Hepatocyte (in vitro differentiated cells): ENCODE results near the gene ASTN2. TPM values are rescaled to one million over a fixed set of nuclear protein-coding genes. Genes with fewer than 3 reads are reported as not detected.

Experiments used
- DNase-seq: peaks from one replicate; pipeline ENCODE4 v3.0.0-alpha.2; 2016; ENCODE audit warnings: low spot score
- H2AFZ ChIP-seq: fragments of 200-600 bp; sonication (generic); 2 replicates; pipeline ENCODE4 v1.6.0; 2016; ENCODE audit warnings: antibody characterized with exemption, mild to moderate bottlenecking
- H3K27ac ChIP-seq: fragments of 200-600 bp; sonication (generic); 2 replicates; pipeline ENCODE4 v1.5.1; 2016; ENCODE audit warnings: mild to moderate bottlenecking
- H3K27me3 ChIP-seq: fragments of 200-600 bp; sonication (generic); 2 replicates; pipeline ENCODE4 v1.6.1; 2016
- H3K36me3 ChIP-seq: fragments of 200-600 bp; sonication (generic); replicated peaks from 2 replicates; pipeline ENCODE4 v1.5.1; 2016; ENCODE audit warnings: low read depth; ENCODE audit not compliant: insufficient read depth
- H3K4me1 ChIP-seq: fragments of 200-600 bp; sonication (generic); 2 replicates; pipeline ENCODE4 v1.5.1; 2016; ENCODE audit warnings: mild to moderate bottlenecking, moderate library complexity; ENCODE audit not compliant: insufficient read depth
- H3K4me2 ChIP-seq: fragments of 200-600 bp; sonication (generic); 2 replicates; pipeline ENCODE4 v1.6.0; 2016
- H3K4me3 ChIP-seq: fragments of 200-600 bp; sonication (generic); 2 replicates; pipeline ENCODE4 v1.5.1; 2016; ENCODE audit warnings: mild to moderate bottlenecking
- H3K79me2 ChIP-seq: fragments of 200-600 bp; sonication (generic); 2 replicates; pipeline ENCODE4 v1.6.0; 2017; ENCODE audit warnings: mild to moderate bottlenecking
- H3K9me2 ChIP-seq: fragments of 200-600 bp; sonication (generic); replicated peaks from 2 replicates; pipeline ENCODE4 v1.6.0; 2017; ENCODE audit warnings: mild to moderate bottlenecking; ENCODE audit not compliant: insufficient read depth
- H3K9me3 ChIP-seq: fragments of 200-600 bp; sonication (generic); 2 replicates; pipeline ENCODE4 v1.5.1; 2016; ENCODE audit warnings: low read depth, mild to moderate bottlenecking
- H4K20me1 ChIP-seq: fragments of 200-600 bp; sonication (generic); 2 replicates; pipeline ENCODE4 v1.6.0; 2016; ENCODE audit warnings: mild to moderate bottlenecking; ENCODE audit not compliant: insufficient read depth, poor library complexity, severe bottlenecking
- EZH2 ChIP-seq: fragments of 200-600 bp; sonication (generic); IDR thresholded peaks from 2 replicates; pipeline ENCODE4 v1.6.1; 2016; ENCODE audit warnings: antibody characterized with exemption, mild to moderate bottlenecking, borderline replicate concordance
- EZH2phosphoT487 ChIP-seq: fragments of 200-600 bp; sonication (generic); IDR thresholded peaks from one replicate; pipeline ENCODE4 v1.6.1; 2018; ENCODE audit warnings: antibody characterized with exemption, mild to moderate bottlenecking, low read depth, moderate library complexity; ENCODE audit not compliant: unreplicated experiment, severe bottlenecking
- WGBS: methylation state at CpG from one replicate; pipeline ENCODE4 v1.1.6; 2016; ENCODE audit warnings: low lambda C conversion rate; ENCODE audit errors: missing lambda C conversion rate; 5-methylcytosine and 5-hydroxymethylcytosine counted together
- polyA plus RNA-seq: library from polyadenylated mRNA; unstranded; fragments of >200 nt; fragmentation: Nextera tagmentation; extraction: Ambion mirVana; gene quantifications from 2 replicates; pipeline ENCODE4 v1.2.1, GENCODE V29; 2016
- total RNA-seq: library from RNA; depleted of rRNA; stranded (reverse); fragments of >200 nt; gene quantifications from 2 replicates; pipeline ENCODE4 v1.2.3, GENCODE V29; 2014
- TF ChIP-seq, protein P1 (sequence below): fragments of 200-600 bp; sonication (generic); IDR thresholded peaks from 2 replicates; pipeline ENCODE4 v1.5.1; 2016; ENCODE audit warnings: antibody characterized with exemption, mild to moderate bottlenecking; ENCODE audit not compliant: poor library complexity

ASTN2 gene
- total and polyA plus RNA-seq, 2 experiments from 2014 or later: 6.4 to 8.4 TPM

DNA sequence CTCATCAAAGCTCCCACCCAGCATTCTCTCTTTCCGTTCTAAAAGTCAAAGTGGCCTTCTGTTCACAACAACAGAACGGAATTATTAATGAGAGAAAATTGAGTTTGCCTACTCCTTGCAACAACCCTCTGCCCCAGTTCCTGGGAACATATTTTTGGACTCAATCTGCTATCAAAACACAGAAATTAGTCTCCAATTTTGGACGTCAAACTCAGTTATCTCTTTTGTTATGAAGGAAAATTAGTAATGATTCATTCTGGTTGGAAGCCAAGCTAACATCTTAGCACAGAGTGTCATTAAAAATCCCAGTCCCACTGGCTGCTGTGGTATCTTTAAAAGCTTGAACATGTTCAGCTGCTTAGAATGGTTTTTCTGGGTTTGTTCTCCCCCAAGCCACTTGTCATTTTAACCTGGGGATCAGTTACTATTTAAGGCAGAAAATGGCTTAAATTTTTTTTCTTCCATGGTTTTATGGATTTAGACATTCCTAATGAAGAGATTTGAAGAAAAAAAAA lies 384.5 kb downstream of the ASTN2 start:
- TF ChIP-seq, protein P1, sequence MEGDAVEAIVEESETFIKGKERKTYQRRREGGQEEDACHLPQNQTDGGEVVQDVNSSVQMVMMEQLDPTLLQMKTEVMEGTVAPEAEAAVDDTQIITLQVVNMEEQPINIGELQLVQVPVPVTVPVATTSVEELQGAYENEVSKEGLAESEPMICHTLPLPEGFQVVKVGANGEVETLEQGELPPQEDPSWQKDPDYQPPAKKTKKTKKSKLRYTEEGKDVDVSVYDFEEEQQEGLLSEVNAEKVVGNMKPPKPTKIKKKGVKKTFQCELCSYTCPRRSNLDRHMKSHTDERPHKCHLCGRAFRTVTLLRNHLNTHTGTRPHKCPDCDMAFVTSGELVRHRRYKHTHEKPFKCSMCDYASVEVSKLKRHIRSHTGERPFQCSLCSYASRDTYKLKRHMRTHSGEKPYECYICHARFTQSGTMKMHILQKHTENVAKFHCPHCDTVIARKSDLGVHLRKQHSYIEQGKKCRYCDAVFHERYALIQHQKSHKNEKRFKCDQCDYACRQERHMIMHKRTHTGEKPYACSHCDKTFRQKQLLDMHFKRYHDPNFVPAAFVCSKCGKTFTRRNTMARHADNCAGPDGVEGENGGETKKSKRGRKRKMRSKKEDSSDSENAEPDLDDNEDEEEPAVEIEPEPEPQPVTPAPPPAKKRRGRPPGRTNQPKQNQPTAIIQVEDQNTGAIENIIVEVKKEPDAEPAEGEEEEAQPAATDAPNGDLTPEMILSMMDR: no peak
- TF ChIP-seq EZH2phosphoT487 (no peak), EZH2 (no peak)
- H3K4me3 ChIP-seq: no peak overlapping the region
- H3K9me2 ChIP-seq: no peaks in the 10 kb centered on the region
- no peaks in the 10 kb centered on the region for H3K4me1 ChIP-seq
- H2AFZ ChIP-seq: no peak overlapping the region
- WGBS: 77% methylated on average over 3 of the region's 3 CpGs
- no peak overlapping the region for H3K4me2 ChIP-seq
- no peaks in the 10 kb centered on the region for H4K20me1 ChIP-seq
- no peaks in the 10 kb centered on the region for H3K79me2 ChIP-seq
- H3K9me3 ChIP-seq: no peaks in the 10 kb centered on the region
- no peak overlapping the region for H3K27ac ChIP-seq
- DNase-seq: no peak
- no peaks in the 10 kb centered on the region for H3K36me3 ChIP-seq
- H3K27me3 ChIP-seq: no peaks in the 10 kb centered on the region

DNA sequence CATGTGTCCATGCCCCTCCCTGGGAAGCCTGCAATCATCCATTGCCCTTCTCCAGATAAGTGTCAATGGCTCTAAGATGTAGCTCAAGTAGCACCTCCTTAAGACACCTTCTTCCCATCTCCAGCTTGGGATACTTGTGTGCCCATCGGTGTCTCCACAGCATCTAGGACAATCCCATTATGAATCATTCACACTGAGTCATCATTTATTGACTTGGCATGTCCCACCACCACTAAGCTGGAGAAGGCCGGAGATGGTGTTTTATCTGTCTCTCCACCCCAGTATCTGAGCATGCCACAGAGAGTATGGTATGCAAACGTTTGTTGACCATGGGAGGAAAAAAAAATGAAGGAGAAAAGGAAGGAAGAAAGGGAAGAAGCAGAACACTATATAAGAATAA lies 385.5 kb downstream of the ASTN2 start:
- no peaks in the 10 kb centered on the region for H3K9me3 ChIP-seq
- WGBS: 69% methylated on average over 3 of the region's 3 CpGs
- H3K4me2 ChIP-seq: no peak overlapping the region
- no peaks in the 10 kb centered on the region for H3K36me3 ChIP-seq
- H4K20me1 ChIP-seq: no peaks in the 10 kb centered on the region
- no peaks in the 10 kb centered on the region for H3K4me1 ChIP-seq
- TF ChIP-seq, protein P1: no peak
- no peak overlapping the region for H2AFZ ChIP-seq
- no peaks in the 10 kb centered on the region for H3K27me3 ChIP-seq
- no peak overlapping the region for H3K27ac ChIP-seq
- no peak overlapping the region for H3K4me3 ChIP-seq
- no peaks in the 10 kb centered on the region for H3K79me2 ChIP-seq
- no peak for DNase-seq
- no peaks in the 10 kb centered on the region for H3K9me2 ChIP-seq

DNA sequence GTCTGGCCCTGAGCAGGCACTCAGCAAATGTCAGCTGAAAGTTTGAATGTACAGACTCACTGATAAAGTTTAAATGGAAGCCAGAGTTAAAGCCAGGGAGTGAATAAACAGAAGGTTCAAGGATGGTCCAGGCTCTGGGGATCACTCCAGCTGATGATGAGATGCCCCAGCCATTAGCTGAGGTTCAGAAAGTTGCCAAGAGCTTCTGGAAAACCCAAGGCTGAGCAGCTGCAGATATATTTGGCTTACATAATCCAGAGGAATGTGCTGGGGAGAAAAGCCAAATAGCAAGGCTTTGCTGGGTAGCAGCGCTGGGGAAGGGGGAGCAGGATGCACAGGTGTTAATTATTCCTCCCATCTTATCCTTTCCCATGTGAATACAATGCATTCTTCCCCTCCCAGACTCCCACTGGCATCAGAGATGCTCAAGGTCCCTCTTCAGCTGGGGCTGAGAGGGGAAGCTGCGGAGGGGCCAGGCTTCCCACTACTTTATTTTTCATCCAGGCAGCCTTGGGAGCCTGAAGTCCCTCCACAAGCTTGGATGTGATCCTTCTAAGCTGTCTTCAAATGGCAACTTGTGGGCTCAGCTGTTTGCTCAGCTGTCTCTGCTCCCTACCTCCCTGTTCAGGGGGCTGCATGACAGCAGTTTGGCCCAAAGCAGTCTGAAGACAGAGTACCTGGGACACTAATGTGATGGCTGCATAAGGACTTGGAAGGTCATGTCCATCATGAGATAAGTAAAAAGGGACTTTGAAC lies 386.6 kb downstream of the ASTN2 start:
- WGBS: 52% methylated on average over 2 of the region's 2 CpGs
- Histone ChIP-seq H3K36me3 (no peaks in the 10 kb centered on the region), H3K79me2 (no peaks in the 10 kb centered on the region), H2AFZ (no peak overlapping the region), H3K27me3 (no peaks in the 10 kb centered on the region), H3K4me3 (no peak overlapping the region), H3K4me1 (no peaks in the 10 kb centered on the region), H3K4me2 (no peak overlapping the region), H3K9me3 (no peaks in the 10 kb centered on the region), H3K27ac (no peak overlapping the region), H4K20me1 (no peaks in the 10 kb centered on the region), H3K9me2 (no peaks in the 10 kb centered on the region)
- TF ChIP-seq, protein P1: no peak
- TF ChIP-seq EZH2phosphoT487 (no peak), EZH2 (no peak)
- no peak for DNase-seq
